H1 (cell line): ENCODE data around the gene AKT1. TPM values are rescaled to one million over a fixed set of nuclear protein-coding genes. Genes with fewer than 3 reads are reported as not detected.

Experiments used
- HDAC2 ChIP-seq, 2 experiments: fragments of 300-600 bp in 1 of 2; sonication (generic) in 1 of 2; IDR thresholded peaks; 2 replicates each; pipeline ENCODE4 v1.6.1; 2011 to 2012; ENCODE audit warnings: low read depth in 2 of 2, low read length in 2 of 2, mild to moderate bottlenecking in 2 of 2, moderate library complexity in 2 of 2, borderline replicate concordance in 1 of 2, inconsistent platforms in 1 of 2
- KDM1A ChIP-seq: fragments of 200-600, 300-600 bp; sonication (generic); IDR thresholded peaks from 2 replicates; pipeline ENCODE4 v1.7.1; 2016; ENCODE audit warnings: mild to moderate bottlenecking, low read length, borderline replicate concordance
- YY1 ChIP-seq: IDR thresholded peaks from 2 replicates; pipeline ENCODE4 v1.6.1; 2011; ENCODE audit warnings: low read depth, mild to moderate bottlenecking, low read length
- polyA plus RNA-seq, 7 experiments: library from polyadenylated mRNA; depleted of rRNA in 3 of 7; stranded (reverse) in 5 of 7; unstranded in 2 of 7; fragments of >200 nt in 5 of 7; fragments of 200-250 nt in 2 of 7; gene quantifications; 1 replicate in 5 of 7; 2 replicates in 1 of 7; 4 replicates in 1 of 7; pipeline versions ENCODE4 v1.2.1 to v1.2.3, GENCODE V29; 2011 to 2013; ENCODE audit warnings: missing spikeins in 2 of 7, mixed read lengths in 2 of 7
- total RNA-seq: library from RNA; stranded (reverse); fragmentation: NEBNext Ultra II Directional; extraction: Animal tissue kit (Norgen Biotek cat#: 25700); gene quantifications from 2 replicates; pipeline ENCODE4 v1.2.1, GENCODE V29; 2021

AKT1 gene
- total and polyA plus RNA-seq, 2 of the 8 experiments (the other 6 are each of a cell fraction or from before 2014, with no cell fraction given): 68.1 to 71.5 TPM

GRCh38 chr14:104731320-104732294 lies 63.9 kb downstream of the AKT1 start (continued):
- TF ChIP-seq YY1 (peak; percentile 68), HDAC2 (IDR thresholded peaks at IDR 0.05; ENCODE audit: borderline replicate concordance in 1 of 2, low read depth in 2 of 2, low read length in 2 of 2) (0 out of 4 replicates have a peak, but pooled peaks of 1 of the 2 experiments have one; percentile 22), KDM1A (peak; percentile 62; the same call in 1 of the 2 replicates)
- TF ChIP-seq, all 59 proteins: peak for 7
